ENCODE results near the gene CLEC12A. TPM values are rescaled to one million over a fixed set of nuclear protein-coding genes. Genes with fewer than 3 reads are reported as not detected.
"Not testable (repeated sequence)": the region's sequence is repeated elsewhere in the genome, so short reads cannot be mapped to it uniquely, and the experiment has no call there.

Gene CLEC12A
- polyA plus RNA-seq, 3 donors: 356 to 441 (median 412) TPM

DNA sequence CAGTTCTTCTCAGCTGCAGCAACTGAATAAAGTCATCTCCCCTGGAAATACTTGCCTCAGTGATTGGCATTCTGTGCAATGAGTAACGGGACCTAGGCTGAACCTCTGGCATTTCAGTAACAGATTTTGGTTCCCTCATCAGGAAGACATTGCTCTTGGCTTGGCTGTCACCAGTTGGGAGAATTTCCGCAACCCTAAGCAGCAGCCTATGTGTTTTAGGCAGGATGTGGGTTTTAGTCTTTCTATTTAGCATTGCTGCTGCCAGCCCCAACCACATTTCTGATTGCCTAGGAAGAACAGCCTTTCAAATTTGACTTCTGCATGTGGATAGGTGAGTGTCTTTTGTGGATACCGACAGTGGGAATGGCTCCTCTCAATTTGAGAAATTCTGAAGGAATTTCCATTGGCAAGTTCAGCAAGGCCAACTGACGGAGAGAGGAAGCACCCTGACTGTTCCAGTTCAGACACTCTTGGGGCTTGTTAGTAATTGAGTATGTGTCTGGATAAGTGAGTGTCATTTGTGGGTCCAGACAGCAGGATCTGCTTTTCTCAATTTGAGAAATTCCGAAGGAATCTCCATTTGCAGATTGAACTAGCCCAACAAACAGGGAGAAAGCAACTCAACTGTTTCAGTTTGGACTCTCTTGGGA, 20.1 kb upstream of the CLEC12A start:
- Histone ChIP-seq H2AFZ (ENCODE audit: insufficient read depth, low read depth, low read length, poor library complexity, severe bottlenecking) (peak overlapping the region; percentile 51), H3K36me3 (replicated peaks in 1 of 2; ENCODE audit: control insufficient read depth in 1 of 2, insufficient read depth in 2 of 2, low read length in 2 of 2) (no peaks in the 10 kb centered on the region), H3K27ac (ENCODE audit: low read depth in 1 of 2, low read length in 2 of 2) (peak overlapping the region in 1 of 2 donors; percentile 80), H3K9me3 (replicated peaks in 1 of 2; ENCODE audit: control insufficient read depth in 1 of 2, insufficient read depth in 1 of 2, low read length in 2 of 2) (no peaks in the 10 kb centered on the region), H3K4me1 (ENCODE audit: control insufficient read depth in 1 of 2, insufficient read depth in 2 of 2, low read length in 2 of 2) (peaks cover 41 to 63% of the 10 kb centered on the region in 2 donors), H4K20me1 (ENCODE audit: insufficient read depth, low read length) (no peaks in the 10 kb centered on the region), H3K4me2 (replicated peaks; ENCODE audit: extremely low read depth, low read length, poor library complexity, severe bottlenecking) (peak overlapping the region; percentile 53), H3K79me2 (ENCODE audit: insufficient read depth, low read length) (no peaks in the 10 kb centered on the region), H3K4me3 (replicated peaks in 1 of 3; ENCODE audit: low read depth in 2 of 3, low read length in 3 of 3) (peak overlapping the region in 1 of 3 experiments; percentile 16), H3K27me3 (ENCODE audit: control insufficient read depth in 2 of 2, insufficient read depth in 2 of 2, low read length in 2 of 2) (no peaks in the 10 kb centered on the region), H3K9ac (ENCODE audit: insufficient read depth, low read length, poor library complexity, severe bottlenecking) (no peak overlapping the region)
- peaks cover 61% of the 10 kb centered on the region for H3K4me1 Mint-ChIP-seq
- H3K27me3 Mint-ChIP-seq (ENCODE audit: low read depth in 3 of 3): peaks cover 0 to 3% (median 0%) of the 10 kb centered on the region in 3 donors
- H3K27ac Mint-ChIP-seq: peak overlapping the region; percentile 4 to 85 (median 60)
- peak in 1 of 3 donors; percentile 76 for DNase-seq
- intact Hi-C loops (cut with micrococcal nuclease): no loop called here
- peak overlapping the region in 1 of 2 donors; percentile 21 for H3K4me3 Mint-ChIP-seq
- no peaks in the 10 kb centered on the region for H3K36me3 Mint-ChIP-seq
- H3K9me3 Mint-ChIP-seq: no peaks in the 10 kb centered on the region
- WGBS (ENCODE audit: insufficient coverage): 33% methylated on average over 3 of the region's 5 CpGs
- TF ChIP-seq, protein P1, sequence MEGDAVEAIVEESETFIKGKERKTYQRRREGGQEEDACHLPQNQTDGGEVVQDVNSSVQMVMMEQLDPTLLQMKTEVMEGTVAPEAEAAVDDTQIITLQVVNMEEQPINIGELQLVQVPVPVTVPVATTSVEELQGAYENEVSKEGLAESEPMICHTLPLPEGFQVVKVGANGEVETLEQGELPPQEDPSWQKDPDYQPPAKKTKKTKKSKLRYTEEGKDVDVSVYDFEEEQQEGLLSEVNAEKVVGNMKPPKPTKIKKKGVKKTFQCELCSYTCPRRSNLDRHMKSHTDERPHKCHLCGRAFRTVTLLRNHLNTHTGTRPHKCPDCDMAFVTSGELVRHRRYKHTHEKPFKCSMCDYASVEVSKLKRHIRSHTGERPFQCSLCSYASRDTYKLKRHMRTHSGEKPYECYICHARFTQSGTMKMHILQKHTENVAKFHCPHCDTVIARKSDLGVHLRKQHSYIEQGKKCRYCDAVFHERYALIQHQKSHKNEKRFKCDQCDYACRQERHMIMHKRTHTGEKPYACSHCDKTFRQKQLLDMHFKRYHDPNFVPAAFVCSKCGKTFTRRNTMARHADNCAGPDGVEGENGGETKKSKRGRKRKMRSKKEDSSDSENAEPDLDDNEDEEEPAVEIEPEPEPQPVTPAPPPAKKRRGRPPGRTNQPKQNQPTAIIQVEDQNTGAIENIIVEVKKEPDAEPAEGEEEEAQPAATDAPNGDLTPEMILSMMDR (IDR thresholded peaks at IDR 0.05): no peak

DNA sequence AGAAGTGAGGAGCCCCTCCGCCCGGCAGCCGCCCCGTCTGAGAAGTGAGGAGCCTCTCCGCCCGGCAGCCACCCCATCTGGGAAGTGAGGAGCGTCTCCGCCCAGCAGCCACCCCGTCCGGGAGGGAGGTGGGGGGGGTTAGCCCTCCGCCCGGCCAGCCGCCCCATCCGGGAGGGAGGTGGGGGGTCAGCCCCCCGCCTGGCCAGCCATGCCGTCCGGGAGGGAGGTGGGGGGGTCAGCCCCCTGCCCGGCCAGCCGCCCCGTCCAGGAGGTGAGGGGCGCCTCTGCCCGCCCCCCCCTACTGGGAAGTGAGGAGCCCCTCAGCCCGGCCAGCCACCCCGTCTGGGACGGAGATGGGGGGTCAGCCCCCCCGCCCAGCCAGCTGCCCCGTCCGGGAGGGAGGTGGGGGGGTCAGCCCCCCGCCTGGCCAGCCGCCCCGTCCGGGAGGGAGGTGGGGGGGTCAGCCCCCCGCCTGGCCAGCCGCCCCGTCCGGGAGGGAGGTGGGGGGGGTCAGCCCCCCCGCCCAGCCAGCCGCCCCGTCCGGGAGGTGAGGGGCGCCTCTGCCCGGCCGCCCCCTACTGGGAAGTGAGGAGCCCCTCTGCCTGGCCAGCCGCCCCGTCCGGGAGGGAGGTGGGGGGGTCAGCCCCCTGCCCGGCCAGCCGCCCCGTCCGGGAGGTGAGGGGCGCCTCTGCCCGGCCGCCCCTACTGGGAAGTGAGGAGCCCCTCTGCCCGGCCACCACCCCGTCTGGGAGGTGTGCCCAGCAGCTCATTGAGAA, 18.1 kb upstream of the CLEC12A start:
- H3K4me1 Mint-ChIP-seq: peaks cover 58% of the 10 kb centered on the region
- H3K27me3 ChIP-seq (ENCODE audit: control insufficient read depth in 2 of 2, insufficient read depth in 2 of 2, low read length in 2 of 2); H4K20me1 ChIP-seq (ENCODE audit: insufficient read depth, low read length); H3K9me3 ChIP-seq (replicated peaks in 1 of 2; ENCODE audit: control insufficient read depth in 1 of 2, insufficient read depth in 1 of 2, low read length in 2 of 2); H3K4me3 Mint-ChIP-seq; H3K9ac ChIP-seq (ENCODE audit: insufficient read depth, low read length, poor library complexity, severe bottlenecking); H3K27ac Mint-ChIP-seq; H3K4me3 ChIP-seq (replicated peaks in 1 of 3; ENCODE audit: low read depth in 2 of 3, low read length in 3 of 3); H3K27me3 Mint-ChIP-seq (ENCODE audit: low read depth in 3 of 3); H3K27ac ChIP-seq (ENCODE audit: low read depth in 1 of 2, low read length in 2 of 2); H3K79me2 ChIP-seq (ENCODE audit: insufficient read depth, low read length); H2AFZ ChIP-seq (ENCODE audit: insufficient read depth, low read depth, low read length, poor library complexity, severe bottlenecking); H3K36me3 ChIP-seq (replicated peaks in 1 of 2; ENCODE audit: control insufficient read depth in 1 of 2, insufficient read depth in 2 of 2, low read length in 2 of 2); intact Hi-C loops (cut with micrococcal nuclease); H3K36me3 Mint-ChIP-seq; H3K4me2 ChIP-seq (replicated peaks; ENCODE audit: extremely low read depth, low read length, poor library complexity, severe bottlenecking); DNase-seq; H3K9me3 Mint-ChIP-seq: not testable (repeated sequence)
- peaks cover 38 to 58% of the 10 kb centered on the region in 2 donors for H3K4me1 ChIP-seq (ENCODE audit: control insufficient read depth in 1 of 2, insufficient read depth in 2 of 2, low read length in 2 of 2)
- no CpG with 5 or more reads among the region's 55 CpGs for WGBS (ENCODE audit: insufficient coverage)
